ENCODE data around the gene USP17L24. TPM values are rescaled to one million over a fixed set of nuclear protein-coding genes. Genes with fewer than 3 reads are reported as not detected.
"Not testable (repeated sequence)": the region's sequence is repeated elsewhere in the genome, so short reads cannot be mapped to it uniquely, and the experiment has no call there.

Gene USP17L24
- not detected in 2 replicates for total RNA-seq (2014; rRNA removed; shearing (Covaris generic))
- polyA plus RNA-seq (2016; fragmentation: Nextera tagmentation; extraction: Ambion mirVana), result not detected in 2 replicates
- long read RNA-seq, result 0 reads

- DNase-seq (ENCODE audit: low spot score); H3K36me3 Mint-ChIP-seq (ENCODE audit: low read depth); H2AFZ ChIP-seq; H3F3A ChIP-seq (replicated peaks; ENCODE audit: low read depth); ATAC-seq; H3K27ac Mint-ChIP-seq; H3K27me3 ChIP-seq (ENCODE audit: insufficient read depth); H3K4me1 ChIP-seq (ENCODE audit: insufficient read depth); H3K79me2 ChIP-seq (replicated peaks; ENCODE audit: insufficient read depth); H3K27ac ChIP-seq (ENCODE audit: low read depth); H3K4me3 Mint-ChIP-seq; H3K4me2 ChIP-seq; H4K20me1 ChIP-seq (replicated peaks; ENCODE audit: insufficient read depth); H3K4me1 Mint-ChIP-seq; H3K4me3 ChIP-seq; H3K9me3 Mint-ChIP-seq; H3K27me3 Mint-ChIP-seq (ENCODE audit: insufficient read depth, low read depth, poor library complexity); H3K36me3 ChIP-seq (ENCODE audit: insufficient read depth); H3K9me2 ChIP-seq (ENCODE audit: insufficient read depth): not testable (repeated sequence)
Measured at GRCh38 chr4:9324865-9325264, at the start of gene USP17L24. TSS of gene USP17L24 (plus strand) at chr4:9325165. CDS start at chr4:9325165, 0 bp downstream.

GRCh38 chr4:9324191-9324590, 774 bp upstream of the USP17L24 start:
- not testable (repeated sequence) for H3K27ac ChIP-seq (ENCODE audit: low read depth); H3K4me3 Mint-ChIP-seq; H3K79me2 ChIP-seq (replicated peaks; ENCODE audit: insufficient read depth); H3K4me2 ChIP-seq; H3K36me3 ChIP-seq (ENCODE audit: insufficient read depth); H3K36me3 Mint-ChIP-seq (ENCODE audit: low read depth); H3K4me1 Mint-ChIP-seq; DNase-seq (ENCODE audit: low spot score); H3K27me3 Mint-ChIP-seq (ENCODE audit: insufficient read depth, low read depth, poor library complexity); H3F3A ChIP-seq (replicated peaks; ENCODE audit: low read depth); ATAC-seq; H3K9me2 ChIP-seq (ENCODE audit: insufficient read depth); H3K4me3 ChIP-seq; H4K20me1 ChIP-seq (replicated peaks; ENCODE audit: insufficient read depth); H3K27ac Mint-ChIP-seq; H3K9me3 Mint-ChIP-seq; H3K27me3 ChIP-seq (ENCODE audit: insufficient read depth); H3K4me1 ChIP-seq (ENCODE audit: insufficient read depth); H2AFZ ChIP-seq

GRCh38 chr4:9329611-9330010, 4.6 kb downstream of the USP17L24 start, which contains the start of gene USP17L25:
TSS of gene USP17L25 (plus strand) at chr4:9329911. CDS start at chr4:9329911, 0 bp downstream.
- H3K4me1 Mint-ChIP-seq; DNase-seq (ENCODE audit: low spot score); H3K36me3 Mint-ChIP-seq (ENCODE audit: low read depth); H3K4me1 ChIP-seq (ENCODE audit: insufficient read depth); H3K4me3 ChIP-seq; H3K79me2 ChIP-seq (replicated peaks; ENCODE audit: insufficient read depth); H2AFZ ChIP-seq; H3K9me3 Mint-ChIP-seq; H3K27ac ChIP-seq (ENCODE audit: low read depth); H3K4me3 Mint-ChIP-seq; H3K36me3 ChIP-seq (ENCODE audit: insufficient read depth); H3K27me3 Mint-ChIP-seq (ENCODE audit: insufficient read depth, low read depth, poor library complexity); H3F3A ChIP-seq (replicated peaks; ENCODE audit: low read depth); H3K9me2 ChIP-seq (ENCODE audit: insufficient read depth); ATAC-seq; H3K27ac Mint-ChIP-seq; H4K20me1 ChIP-seq (replicated peaks; ENCODE audit: insufficient read depth); H3K4me2 ChIP-seq; H3K27me3 ChIP-seq (ENCODE audit: insufficient read depth): not testable (repeated sequence)

- not testable (repeated sequence) for ATAC-seq; H3K9me3 Mint-ChIP-seq; H3K27me3 ChIP-seq (ENCODE audit: insufficient read depth); H3K27ac Mint-ChIP-seq; H2AFZ ChIP-seq; H4K20me1 ChIP-seq (replicated peaks; ENCODE audit: insufficient read depth); H3K27me3 Mint-ChIP-seq (ENCODE audit: insufficient read depth, low read depth, poor library complexity); H3K79me2 ChIP-seq (replicated peaks; ENCODE audit: insufficient read depth); H3K4me3 Mint-ChIP-seq; H3K4me3 ChIP-seq; H3K27ac ChIP-seq (ENCODE audit: low read depth); H3K4me1 ChIP-seq (ENCODE audit: insufficient read depth); H3K4me2 ChIP-seq; H3K9me2 ChIP-seq (ENCODE audit: insufficient read depth); H3K4me1 Mint-ChIP-seq; H3F3A ChIP-seq (replicated peaks; ENCODE audit: low read depth); DNase-seq (ENCODE audit: low spot score); H3K36me3 Mint-ChIP-seq (ENCODE audit: low read depth); H3K36me3 ChIP-seq (ENCODE audit: insufficient read depth)
Measured at GRCh38 chr4:9334358-9334757, 9.4 kb downstream of the USP17L24 start, which contains the start of gene USP17L26. TSS of gene USP17L26 (plus strand) at chr4:9334658. CDS start at chr4:9334658, 0 bp downstream.

GRCh38 chr4:9339103-9339502, 14.1 kb downstream of the USP17L24 start, which contains the start of gene USP17L5:
TSS of gene USP17L5 (plus strand) at chr4:9339403. CDS start at chr4:9339403, 0 bp downstream.
- not testable (repeated sequence) for H3F3A ChIP-seq (replicated peaks; ENCODE audit: low read depth); H3K27me3 ChIP-seq (ENCODE audit: insufficient read depth); H3K4me1 Mint-ChIP-seq; H3K36me3 Mint-ChIP-seq (ENCODE audit: low read depth); H3K4me3 ChIP-seq; H3K9me3 Mint-ChIP-seq; H2AFZ ChIP-seq; H3K27me3 Mint-ChIP-seq (ENCODE audit: insufficient read depth, low read depth, poor library complexity); H3K27ac ChIP-seq (ENCODE audit: low read depth); H3K4me3 Mint-ChIP-seq; H4K20me1 ChIP-seq (replicated peaks; ENCODE audit: insufficient read depth); H3K79me2 ChIP-seq (replicated peaks; ENCODE audit: insufficient read depth); H3K4me2 ChIP-seq; H3K36me3 ChIP-seq (ENCODE audit: insufficient read depth); DNase-seq (ENCODE audit: low spot score); H3K27ac Mint-ChIP-seq; ATAC-seq; H3K9me2 ChIP-seq (ENCODE audit: insufficient read depth); H3K4me1 ChIP-seq (ENCODE audit: insufficient read depth)

GRCh38 chr4:9343848-9344247, 18.9 kb downstream of the USP17L24 start, which contains the start of gene USP17L27:
TSS of gene USP17L27 (plus strand) at chr4:9344148. CDS start at chr4:9344148, 0 bp downstream.
- not testable (repeated sequence) for H4K20me1 ChIP-seq (replicated peaks; ENCODE audit: insufficient read depth); H3K27me3 ChIP-seq (ENCODE audit: insufficient read depth); H3K27ac Mint-ChIP-seq; H3K36me3 Mint-ChIP-seq (ENCODE audit: low read depth); H3K4me3 ChIP-seq; ATAC-seq; H3K4me1 ChIP-seq (ENCODE audit: insufficient read depth); DNase-seq (ENCODE audit: low spot score); H3K27me3 Mint-ChIP-seq (ENCODE audit: insufficient read depth, low read depth, poor library complexity); H3K36me3 ChIP-seq (ENCODE audit: insufficient read depth); H3K9me3 Mint-ChIP-seq; H3K4me2 ChIP-seq; H2AFZ ChIP-seq; H3K9me2 ChIP-seq (ENCODE audit: insufficient read depth); H3F3A ChIP-seq (replicated peaks; ENCODE audit: low read depth); H3K4me1 Mint-ChIP-seq; H3K4me3 Mint-ChIP-seq; H3K27ac ChIP-seq (ENCODE audit: low read depth); H3K79me2 ChIP-seq (replicated peaks; ENCODE audit: insufficient read depth)

GRCh38 chr4:9348593-9348992, 23.6 kb downstream of the USP17L24 start, which contains the start of gene USP17L28:
TSS of gene USP17L28 (plus strand) at chr4:9348893. CDS start at chr4:9348893, 0 bp downstream.
- H3K27ac Mint-ChIP-seq; H3K27me3 Mint-ChIP-seq (ENCODE audit: insufficient read depth, low read depth, poor library complexity); H3F3A ChIP-seq (replicated peaks; ENCODE audit: low read depth); H3K36me3 Mint-ChIP-seq (ENCODE audit: low read depth); ATAC-seq; H3K9me2 ChIP-seq (ENCODE audit: insufficient read depth); H3K4me2 ChIP-seq; H3K27me3 ChIP-seq (ENCODE audit: insufficient read depth); H3K27ac ChIP-seq (ENCODE audit: low read depth); H3K4me1 Mint-ChIP-seq; H3K4me1 ChIP-seq (ENCODE audit: insufficient read depth); H3K79me2 ChIP-seq (replicated peaks; ENCODE audit: insufficient read depth); H4K20me1 ChIP-seq (replicated peaks; ENCODE audit: insufficient read depth); H3K4me3 ChIP-seq; H3K9me3 Mint-ChIP-seq; H3K36me3 ChIP-seq (ENCODE audit: insufficient read depth); DNase-seq (ENCODE audit: low spot score); H3K4me3 Mint-ChIP-seq; H2AFZ ChIP-seq: not testable (repeated sequence)
